GM12878 (cell line): ENCODE results near the gene MRPL23.

Experiments
- BHLHE40 ChIP-seq, 2 experiments: fragments of 450-650 bp in 1 of 2; IDR thresholded peaks; 2 replicates each; pipeline ENCODE4 v1.6.1; 2011 to 2017; ENCODE audit warnings: low read depth in 2 of 2, borderline replicate concordance in 1 of 2, improper control_type of control experiment in 1 of 2, low read length in 1 of 2, mild to moderate bottlenecking in 1 of 2
- BRCA1 ChIP-seq: IDR thresholded peaks from 2 replicates; pipeline ENCODE4 v1.6.1; 2011; ENCODE audit warnings: low read depth, low read length, improper control_type of control experiment
- CBX3 ChIP-seq: fragments of 200-600 bp; sonication (generic); IDR thresholded peaks from 2 replicates; pipeline ENCODE4 v1.6.1; 2016; ENCODE audit warnings: low read depth, borderline replicate concordance
- CTCF ChIP-seq, 3 experiments: IDR thresholded peaks in 2 of 3; conservative IDR thresholded peaks in 1 of 3; 2 replicates each; pipeline ENCODE4 v1.5.1; 2011; ENCODE audit warnings: low read depth in 3 of 3, low read length in 3 of 3, mild to moderate bottlenecking in 3 of 3, control low read depth in 2 of 3, moderate library complexity in 2 of 3, inconsistent platforms in 1 of 3, mixed read lengths in 1 of 3; ENCODE audit not compliant: control insufficient read depth in 2 of 3, insufficient read depth in 1 of 3; ENCODE audit errors: extremely low read depth in 1 of 3
- EP300 ChIP-seq, 2 experiments: fragments of 150-350 bp in 1 of 2; IDR thresholded peaks; 2 replicates each; pipeline ENCODE4 v1.6.1; 2011 to 2012; ENCODE audit warnings: low read depth in 2 of 2, low read length in 2 of 2, borderline replicate concordance in 1 of 2, improper control_type of control experiment in 1 of 2, inconsistent platforms in 1 of 2; ENCODE audit not compliant: control insufficient read depth in 1 of 2
- ETV6 ChIP-seq, 2 experiments: fragments of 450-650 bp in 1 of 2; IDR thresholded peaks in 1 of 2; conservative IDR thresholded peaks in 1 of 2; 2 replicates each; pipeline ENCODE4 v1.6.1; 2014; ENCODE audit warnings: antibody characterized with exemption in 1 of 2, borderline replicate concordance in 1 of 2, low read depth in 1 of 2, mild to moderate bottlenecking in 1 of 2, moderate library complexity in 1 of 2
- EZH2 ChIP-seq: IDR thresholded peaks from 2 replicates; pipeline ENCODE4 v1.6.1; 2012; ENCODE audit warnings: low read depth, mild to moderate bottlenecking, control low read depth, inconsistent platforms, low read length, borderline replicate concordance; ENCODE audit not compliant: control insufficient read depth
- POLR2A ChIP-seq: IDR thresholded peaks from 2 replicates; pipeline ENCODE4 v1.6.1; 2011; ENCODE audit warnings: low read depth, mild to moderate bottlenecking, low read length
- POU2F2 ChIP-seq: IDR thresholded peaks from 3 replicates; pipeline ENCODE4 v1.6.1; 2011; ENCODE audit warnings: low read depth, mild to moderate bottlenecking, low read length, borderline replicate concordance
- RBBP5 ChIP-seq: fragments of 200-600 bp; sonication (generic); conservative IDR thresholded peaks from 2 replicates; pipeline ENCODE4 v1.6.1; 2016
- SP1 ChIP-seq: IDR thresholded peaks from one replicate; pipeline ENCODE4 v1.6.1; 2011; ENCODE audit warnings: low read depth, low read length
- SUZ12 ChIP-seq: fragments of 200-600 bp; sonication (generic); IDR thresholded peaks from one replicate; pipeline ENCODE4 v1.6.1; 2018; ENCODE audit warnings: antibody characterized with exemption, mild to moderate bottlenecking; ENCODE audit not compliant: unreplicated experiment
- TF ChIP-seq, protein P1 (sequence below): IDR thresholded peaks from 2 replicates; pipeline ENCODE4 v1.6.1; 2011; ENCODE audit warnings: mild to moderate bottlenecking, low read depth, low read length, moderate library complexity; ENCODE audit not compliant: insufficient replicate concordance
- TF ChIP-seq, protein P2 (sequence below): IDR thresholded peaks from 2 replicates; pipeline ENCODE4 v1.6.1; 2011; ENCODE audit warnings: low read depth, low read length, improper control_type of control experiment, borderline replicate concordance

GRCh38 chr11:1949922-1950321, 2.8 kb downstream of the MRPL23 start:
- TF ChIP-seq POU2F2 (no peak), EP300 (IDR thresholded peaks at IDR 0.05; ENCODE audit: borderline replicate concordance in 1 of 2, control insufficient read depth in 1 of 2, low read depth in 2 of 2, low read length in 2 of 2) (no peak), CTCF (IDR thresholded peaks at IDR 0.05 in 2 of 3, conservative IDR thresholded peaks at IDR 0.05 in 1 of 3; ENCODE audit: control insufficient read depth in 2 of 3, extremely low read depth in 1 of 3, insufficient read depth in 1 of 3, low read depth in 3 of 3, low read length in 3 of 3) (no peak), SP1 (no peak), BHLHE40 (IDR thresholded peaks at IDR 0.05; ENCODE audit: borderline replicate concordance in 1 of 2, low read depth in 2 of 2, low read length in 1 of 2) (no peak), POLR2A (no peak), EZH2 (no peak), ETV6 (conservative IDR thresholded peaks at IDR 0.05 in 1 of 2, IDR thresholded peaks at IDR 0.05 in 1 of 2; ENCODE audit: borderline replicate concordance in 1 of 2, low read depth in 1 of 2) (no peak), CBX3 (no peak), SUZ12 (no peak), BRCA1 (no peak), RBBP5 (no peak)
- TF ChIP-seq, protein P1, sequence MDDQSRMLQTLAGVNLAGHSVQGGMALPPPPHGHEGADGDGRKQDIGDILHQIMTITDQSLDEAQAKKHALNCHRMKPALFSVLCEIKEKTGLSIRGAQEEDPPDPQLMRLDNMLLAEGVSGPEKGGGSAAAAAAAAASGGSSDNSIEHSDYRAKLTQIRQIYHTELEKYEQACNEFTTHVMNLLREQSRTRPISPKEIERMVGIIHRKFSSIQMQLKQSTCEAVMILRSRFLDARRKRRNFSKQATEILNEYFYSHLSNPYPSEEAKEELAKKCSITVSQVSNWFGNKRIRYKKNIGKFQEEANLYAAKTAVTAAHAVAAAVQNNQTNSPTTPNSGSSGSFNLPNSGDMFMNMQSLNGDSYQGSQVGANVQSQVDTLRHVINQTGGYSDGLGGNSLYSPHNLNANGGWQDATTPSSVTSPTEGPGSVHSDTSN: no peak
- TF ChIP-seq, protein P2, sequence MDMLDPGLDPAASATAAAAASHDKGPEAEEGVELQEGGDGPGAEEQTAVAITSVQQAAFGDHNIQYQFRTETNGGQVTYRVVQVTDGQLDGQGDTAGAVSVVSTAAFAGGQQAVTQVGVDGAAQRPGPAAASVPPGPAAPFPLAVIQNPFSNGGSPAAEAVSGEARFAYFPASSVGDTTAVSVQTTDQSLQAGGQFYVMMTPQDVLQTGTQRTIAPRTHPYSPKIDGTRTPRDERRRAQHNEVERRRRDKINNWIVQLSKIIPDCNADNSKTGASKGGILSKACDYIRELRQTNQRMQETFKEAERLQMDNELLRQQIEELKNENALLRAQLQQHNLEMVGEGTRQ: no peak
